Colonic mucosa (tissue), 4 donors: Measurements from ENCODE around the gene NODAL. TPM values are rescaled to one million over a fixed set of nuclear protein-coding genes. Genes with fewer than 3 reads are reported as not detected.
A peak's percentile ranks its signal among the peaks of the same experiment; 100 is the strongest.

Experiments used
- DNase-seq: peaks from one replicate; pipeline ENCODE4 v3.0.0-alpha.2; 2020
- H3K27ac ChIP-seq: fragments of 200-600 bp; one replicate; pipeline ENCODE4 v1.8.0; 2021
- H3K27me3 ChIP-seq: fragments of 200-600 bp; one replicate; pipeline ENCODE4 v1.8.0; 2021
- H3K36me3 ChIP-seq: fragments of 200-600 bp; one replicate; pipeline ENCODE4 v1.8.0; 2021
- H3K4me1 ChIP-seq: fragments of 200-600 bp; one replicate; pipeline ENCODE4 v1.8.0; 2021; ENCODE audit warnings: mild to moderate bottlenecking
- H3K4me3 ChIP-seq: fragments of 200-600 bp; one replicate; pipeline ENCODE4 v1.8.0; 2021
- H3K9ac ChIP-seq, 2 donors: one replicate each; pipeline ENCODE4 v1.7.0; 2013; ENCODE audit warnings: control low read depth in 2 of 2, low read depth in 2 of 2, low read length in 2 of 2
- H3K9me3 ChIP-seq: fragments of 200-600 bp; one replicate; pipeline ENCODE4 v1.8.0; 2021
- intact Hi-C: fragments of 100-400 bp; cut with DNase I; formaldehyde crosslinking; loops from one replicate; pipeline ENCODE4 v1.14.1; 2022
- total RNA-seq, 2 donors: library from RNA; stranded (reverse); fragmentation: NEBNext Ultra II Directional in 1 of 2; extraction: Animal tissue kit (Norgen Biotek cat#: 25700) in 1 of 2; gene quantifications; one replicate each; pipeline ENCODE4 v1.2.1, GENCODE V29; 2021
- TF ChIP-seq, protein P1 (sequence below): fragments of 200-600 bp; IDR thresholded peaks from one replicate; pipeline ENCODE4 v1.8.0; 2022; ENCODE audit warnings: antibody characterized with exemption, mild to moderate bottlenecking
- donor health status: healthy.
- donor health status: DM: no; HTN: no; CAD: no.
- donor health status: DM: no; HTN: no; CAD: no.

The NODAL gene
- total RNA-seq, 2 donors from 2014 or later = 0.17 TPM; not detected in 1

GRCh38 chr10:70481831-70482530 lies 40.5 kb upstream of the NODAL start:
- no peaks in the 10 kb centered on the region for H3K9me3 ChIP-seq
- TF ChIP-seq, protein P1, sequence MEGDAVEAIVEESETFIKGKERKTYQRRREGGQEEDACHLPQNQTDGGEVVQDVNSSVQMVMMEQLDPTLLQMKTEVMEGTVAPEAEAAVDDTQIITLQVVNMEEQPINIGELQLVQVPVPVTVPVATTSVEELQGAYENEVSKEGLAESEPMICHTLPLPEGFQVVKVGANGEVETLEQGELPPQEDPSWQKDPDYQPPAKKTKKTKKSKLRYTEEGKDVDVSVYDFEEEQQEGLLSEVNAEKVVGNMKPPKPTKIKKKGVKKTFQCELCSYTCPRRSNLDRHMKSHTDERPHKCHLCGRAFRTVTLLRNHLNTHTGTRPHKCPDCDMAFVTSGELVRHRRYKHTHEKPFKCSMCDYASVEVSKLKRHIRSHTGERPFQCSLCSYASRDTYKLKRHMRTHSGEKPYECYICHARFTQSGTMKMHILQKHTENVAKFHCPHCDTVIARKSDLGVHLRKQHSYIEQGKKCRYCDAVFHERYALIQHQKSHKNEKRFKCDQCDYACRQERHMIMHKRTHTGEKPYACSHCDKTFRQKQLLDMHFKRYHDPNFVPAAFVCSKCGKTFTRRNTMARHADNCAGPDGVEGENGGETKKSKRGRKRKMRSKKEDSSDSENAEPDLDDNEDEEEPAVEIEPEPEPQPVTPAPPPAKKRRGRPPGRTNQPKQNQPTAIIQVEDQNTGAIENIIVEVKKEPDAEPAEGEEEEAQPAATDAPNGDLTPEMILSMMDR = no peak
- no peaks in the 10 kb centered on the region for H3K36me3 ChIP-seq
- H3K27me3 ChIP-seq = no peaks in the 10 kb centered on the region
- no peak for DNase-seq
- no peak overlapping the region for H3K4me3 ChIP-seq
- peak overlapping the region in 1 of 2 donors; percentile 12 for H3K9ac ChIP-seq
- intact Hi-C loops = no loop called here
- H3K27ac ChIP-seq = no peak overlapping the region
- H3K4me1 ChIP-seq = peaks cover 11% of the 10 kb centered on the region

DNA sequence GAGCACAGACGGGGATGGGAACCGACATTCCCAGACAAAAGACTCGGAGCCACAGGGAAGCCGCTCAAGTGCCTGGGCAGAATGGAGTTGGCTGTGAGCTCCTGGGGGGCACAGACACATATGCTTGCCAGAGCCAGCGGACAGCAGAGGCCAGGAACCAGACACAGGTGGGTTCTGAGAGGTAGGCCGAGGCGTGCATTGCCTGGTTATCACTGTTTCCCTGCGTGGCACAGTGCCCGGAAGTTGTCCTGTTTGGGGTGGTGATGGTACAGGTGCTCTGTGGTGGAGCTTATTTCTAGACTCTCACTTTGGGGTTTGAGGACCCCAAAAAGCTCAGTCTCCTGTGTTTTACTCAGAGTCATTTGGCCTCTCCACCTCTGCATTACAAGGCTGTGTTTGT lies 39.6 kb upstream of the NODAL start:
- H3K27ac ChIP-seq = no peak overlapping the region
- no peak overlapping the region for H3K4me3 ChIP-seq
- DNase-seq = no peak
- H3K36me3 ChIP-seq = no peaks in the 10 kb centered on the region
- H3K9me3 ChIP-seq = no peaks in the 10 kb centered on the region
- peaks cover 11% of the 10 kb centered on the region for H3K4me1 ChIP-seq
- TF ChIP-seq, protein P1 = no peak
- intact Hi-C loops = no loop called here
- H3K9ac ChIP-seq = no peak overlapping the region
- no peaks in the 10 kb centered on the region for H3K27me3 ChIP-seq

DNA sequence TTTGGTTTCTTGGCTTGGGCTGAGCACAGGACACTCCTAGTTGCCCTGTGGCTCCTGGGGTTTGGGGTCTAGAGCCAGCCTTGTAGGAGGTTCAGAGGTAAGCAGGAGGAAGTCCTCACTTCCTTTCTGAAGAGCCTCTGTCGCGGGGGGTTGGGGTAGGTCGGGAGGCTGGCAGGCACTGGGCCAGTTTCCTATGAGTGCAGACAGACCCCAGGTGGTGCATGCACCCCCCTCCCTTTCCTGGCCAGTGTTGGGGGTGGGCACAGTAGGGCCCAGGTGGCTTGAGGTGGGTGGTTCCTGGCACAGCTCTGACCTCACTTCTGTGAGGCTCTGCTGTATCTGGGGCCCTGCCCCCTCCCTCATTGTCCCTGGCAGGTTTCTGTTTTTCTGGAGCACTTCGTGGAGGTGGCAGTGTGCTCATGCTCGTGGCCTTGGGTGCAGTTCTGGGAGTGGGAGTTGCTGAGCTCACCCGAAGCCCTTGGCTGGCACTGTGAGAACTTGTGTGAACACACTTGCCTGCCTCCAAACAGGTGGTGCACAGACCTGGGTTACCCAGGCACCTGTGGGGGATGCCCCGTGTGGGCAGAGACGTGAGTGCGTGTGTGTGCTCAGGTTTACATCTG lies 38.9 kb upstream of the NODAL start:
- H3K36me3 ChIP-seq = no peaks in the 10 kb centered on the region
- no peak for DNase-seq
- peaks cover 11% of the 10 kb centered on the region for H3K4me1 ChIP-seq
- no peak overlapping the region for H3K27ac ChIP-seq
- intact Hi-C loops = no loop called here
- peak overlapping the region in 1 of 2 donors; percentile 54 for H3K9ac ChIP-seq
- TF ChIP-seq, protein P1 = no peak
- peak overlapping the region; percentile 5 for H3K4me3 ChIP-seq
- H3K9me3 ChIP-seq = no peaks in the 10 kb centered on the region
- no peaks in the 10 kb centered on the region for H3K27me3 ChIP-seq

- Histone ChIP-seq H3K4me1 (peaks cover 11% of the 10 kb centered on the region), H3K4me3 (peak overlapping the region; percentile 46), H3K9ac (peak overlapping the region in 1 of 2 donors; percentile 54), H3K27ac (no peak overlapping the region), H3K27me3 (no peaks in the 10 kb centered on the region), H3K36me3 (no peaks in the 10 kb centered on the region), H3K9me3 (no peaks in the 10 kb centered on the region)
- no peak for DNase-seq
- intact Hi-C loops = no loop called here
- TF ChIP-seq, protein P1 = no peak
Measured at GRCh38 chr10:70479626-70480238, 38.3 kb upstream of the NODAL start.

DNA sequence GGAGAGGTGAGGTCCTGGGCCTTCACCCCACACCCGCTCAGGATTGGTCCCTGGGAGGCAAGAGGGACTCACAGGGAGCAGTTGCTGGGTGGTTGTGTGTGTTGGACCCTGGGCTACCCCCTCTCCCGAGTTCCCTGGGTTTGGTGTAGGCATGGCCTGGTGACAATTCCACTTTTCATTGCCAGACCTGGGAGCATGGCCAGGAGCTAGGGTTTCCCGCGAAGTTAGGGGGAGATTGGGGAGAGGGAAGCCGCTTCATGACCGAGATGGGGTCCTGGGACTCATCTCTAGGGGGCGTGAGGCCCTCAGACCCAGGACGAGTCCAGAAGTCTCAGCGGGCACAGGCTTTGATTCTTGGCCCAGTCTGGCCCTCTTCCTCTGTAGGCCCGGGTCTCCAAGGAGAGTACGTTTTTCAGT lies 37.7 kb upstream of the NODAL start:
- Histone ChIP-seq H3K9ac (peak overlapping the region; percentile 29 to 69), H3K4me3 (peak overlapping the region; percentile 46), H3K36me3 (no peaks in the 10 kb centered on the region), H3K27ac (peak overlapping the region; percentile 22), H3K27me3 (no peaks in the 10 kb centered on the region), H3K9me3 (no peaks in the 10 kb centered on the region), H3K4me1 (peaks cover 11% of the 10 kb centered on the region)
- intact Hi-C loops = no loop called here
- TF ChIP-seq, protein P1 = no peak
- DNase-seq = no peak
